IgD-negative memory B cell (primary cell): ENCODE results near the gene RNF150. TPM values are rescaled to one million over a fixed set of nuclear protein-coding genes. Genes with fewer than 3 reads are reported as not detected.

Experiments
- H3K27ac Mint-ChIP-seq, 3 donors: one replicate each; pipeline ENCODE4 v1.8.0; 2020 to 2022; ENCODE audit warnings: mild to moderate bottlenecking in 3 of 3, mixed read lengths in 3 of 3, moderate library complexity in 1 of 3
- H3K27me3 Mint-ChIP-seq: one replicate; pipeline ENCODE4 v1.8.0; 2021; ENCODE audit warnings: mixed read lengths
- H3K36me3 Mint-ChIP-seq: one replicate; pipeline ENCODE4 v1.8.0; 2020; ENCODE audit warnings: mild to moderate bottlenecking, mixed read lengths
- H3K4me1 Mint-ChIP-seq, 3 donors: one replicate each; pipeline ENCODE4 v1.8.0; 2020 to 2022; ENCODE audit warnings: mixed read lengths in 3 of 3, mild to moderate bottlenecking in 1 of 3
- H3K4me3 Mint-ChIP-seq, 4 donors: one replicate each; pipeline ENCODE4 v1.8.0; 2020 to 2022; ENCODE audit warnings: mild to moderate bottlenecking in 4 of 4, mixed read lengths in 4 of 4, moderate library complexity in 3 of 4
- H3K9me3 Mint-ChIP-seq, 3 donors: one replicate each; pipeline ENCODE4 v1.8.0; 2020 to 2021; ENCODE audit warnings: mixed read lengths in 3 of 3, mild to moderate bottlenecking in 1 of 3
- polyA plus RNA-seq: library from polyadenylated mRNA; unstranded; fragments of 300-500 nt; fragmentation: Illumina TruSeq; gene quantifications from one replicate; pipeline ENCODE4 v1.2.3, GENCODE V29; 2021

The RNF150 gene
- polyA plus RNA-seq, 1 donor from 2014 or later: not detected

- Mint-ChIP-seq H3K4me1 (no peaks in the 10 kb centered on the region), H3K27me3 (peaks cover 2% of the 10 kb centered on the region), H3K27ac (no peak overlapping the region), H3K36me3 (peaks cover 2% of the 10 kb centered on the region), H3K9me3 (peaks cover 5 to 13% (median 9%) of the 10 kb centered on the region in 3 donors), H3K4me3 (no peak overlapping the region)
Observed at GRCh38 chr4:140876615-140877364, 256.5 kb downstream of the RNF150 start.

DNA sequence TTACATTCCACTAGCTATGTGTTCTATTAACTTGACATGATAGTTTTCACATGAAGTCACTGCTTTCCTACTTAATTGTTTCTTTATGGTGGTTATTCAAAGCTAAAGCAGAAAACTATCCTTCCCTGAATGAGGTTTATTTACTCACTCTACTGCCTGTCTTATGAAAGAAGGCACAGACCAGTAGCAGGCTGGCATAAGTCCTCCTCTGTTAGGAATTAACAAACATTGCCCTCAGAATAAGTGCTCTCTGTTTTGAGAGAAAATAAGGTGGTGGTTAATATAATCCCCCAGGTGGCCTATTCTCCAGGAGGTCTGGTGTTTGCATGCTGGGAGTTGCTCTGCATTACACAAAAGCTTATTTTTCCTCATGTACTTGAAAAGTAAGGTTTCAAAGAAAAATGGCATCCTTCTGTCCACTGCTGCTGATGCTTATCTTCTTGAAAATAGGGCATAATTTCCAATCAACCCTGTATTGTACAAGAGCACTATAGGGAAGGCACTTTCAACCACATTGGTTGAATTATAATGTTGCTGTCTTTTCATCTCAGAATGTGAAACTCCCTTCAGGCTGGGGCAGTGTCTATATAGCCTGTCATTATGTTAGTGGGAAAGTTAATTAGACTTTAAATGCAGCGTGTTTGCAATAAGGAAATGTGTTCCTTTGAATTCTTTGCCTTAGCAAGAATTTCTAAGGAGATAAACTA, 257.4 kb downstream of the RNF150 start:
- Mint-ChIP-seq H3K9me3 (peaks cover 5 to 11% (median 9%) of the 10 kb centered on the region in 3 donors), H3K27ac (no peak overlapping the region), H3K27me3 (peaks cover 2% of the 10 kb centered on the region), H3K4me3 (peak overlapping the region in 1 of 4 donors; percentile 28), H3K36me3 (peaks cover 2% of the 10 kb centered on the region), H3K4me1 (no peaks in the 10 kb centered on the region)

GRCh38 chr4:140874056-140874455, 259.2 kb downstream of the RNF150 start:
- H3K4me3 Mint-ChIP-seq: no peak overlapping the region

DNA sequence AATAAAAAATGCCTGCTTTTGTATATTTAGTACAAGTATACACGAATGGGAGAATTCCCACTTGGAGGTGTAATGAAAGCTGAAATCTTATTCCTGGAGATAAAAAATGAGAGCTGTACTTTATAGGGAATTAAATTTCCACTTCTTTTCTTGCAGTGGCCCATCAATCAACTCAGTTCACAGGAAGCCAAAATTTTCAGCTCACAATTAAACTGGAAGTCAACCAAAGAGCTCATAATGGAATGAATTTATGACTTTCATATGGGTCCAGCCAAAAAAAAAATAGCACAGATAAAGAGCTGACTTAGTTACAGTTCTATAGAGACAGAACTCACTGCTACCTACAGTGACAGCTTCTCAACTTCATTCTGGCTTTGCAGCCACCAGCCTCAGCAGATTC, 261.9 kb downstream of the RNF150 start:
- H3K4me1 Mint-ChIP-seq: no peaks in the 10 kb centered on the region
- no peak overlapping the region for H3K4me3 Mint-ChIP-seq
- H3K27ac Mint-ChIP-seq: no peak overlapping the region
- H3K36me3 Mint-ChIP-seq: no peaks in the 10 kb centered on the region
- H3K9me3 Mint-ChIP-seq: no peaks in the 10 kb centered on the region
- peaks cover 3% of the 10 kb centered on the region for H3K27me3 Mint-ChIP-seq

More at GRCh38 chr4:140874056-140874455, 259.2 kb downstream of the RNF150 start:
- Mint-ChIP-seq H3K27me3 (peaks cover 2% of the 10 kb centered on the region), H3K27ac (no peak overlapping the region), H3K4me1 (no peaks in the 10 kb centered on the region), H3K9me3 (peaks cover 3 to 7% (median 3%) of the 10 kb centered on the region in 3 donors), H3K36me3 (no peaks in the 10 kb centered on the region)

- H3K27ac Mint-ChIP-seq: no peak overlapping the region
- no peak overlapping the region for H3K4me3 Mint-ChIP-seq
- no peaks in the 10 kb centered on the region for H3K36me3 Mint-ChIP-seq
- H3K9me3 Mint-ChIP-seq: no peaks in the 10 kb centered on the region
- H3K4me1 Mint-ChIP-seq: no peaks in the 10 kb centered on the region
- peaks cover 3% of the 10 kb centered on the region for H3K27me3 Mint-ChIP-seq
Observed at GRCh38 chr4:140870427-140870826, 262.8 kb downstream of the RNF150 start.

- Mint-ChIP-seq H3K9me3 (no peaks in the 10 kb centered on the region), H3K27me3 (peaks cover 3% of the 10 kb centered on the region), H3K4me3 (no peak overlapping the region), H3K27ac (no peak overlapping the region), H3K4me1 (peaks cover 0 to 2% (median 0%) of the 10 kb centered on the region in 3 donors), H3K36me3 (no peaks in the 10 kb centered on the region)
Observed at GRCh38 chr4:140869446-140869845, 263.8 kb downstream of the RNF150 start.

GRCh38 chr4:140867356-140867755, 265.9 kb downstream of the RNF150 start:
- H3K9me3 Mint-ChIP-seq: no peaks in the 10 kb centered on the region
- H3K27ac Mint-ChIP-seq: no peak overlapping the region
- H3K4me3 Mint-ChIP-seq: no peak overlapping the region
- H3K27me3 Mint-ChIP-seq: peaks cover 4% of the 10 kb centered on the region
- H3K4me1 Mint-ChIP-seq: peaks cover 7 to 11% (median 8%) of the 10 kb centered on the region in 3 donors
- no peaks in the 10 kb centered on the region for H3K36me3 Mint-ChIP-seq

- no peak overlapping the region for H3K4me3 Mint-ChIP-seq
- no peaks in the 10 kb centered on the region for H3K9me3 Mint-ChIP-seq
- H3K27ac Mint-ChIP-seq: no peak overlapping the region
- H3K36me3 Mint-ChIP-seq: no peaks in the 10 kb centered on the region
- peaks cover 8 to 13% (median 12%) of the 10 kb centered on the region in 3 donors for H3K4me1 Mint-ChIP-seq
- peaks cover 4% of the 10 kb centered on the region for H3K27me3 Mint-ChIP-seq
Observed at GRCh38 chr4:140866492-140867005, 266.7 kb downstream of the RNF150 start.

- Mint-ChIP-seq H3K9me3 (no peaks in the 10 kb centered on the region), H3K27ac (no peak overlapping the region), H3K4me3 (no peak overlapping the region), H3K36me3 (no peaks in the 10 kb centered on the region), H3K4me1 (peaks cover 13 to 19% (median 18%) of the 10 kb centered on the region in 3 donors), H3K27me3 (peaks cover 4% of the 10 kb centered on the region)
Observed at GRCh38 chr4:140865253-140866217, 267.7 kb downstream of the RNF150 start.

DNA sequence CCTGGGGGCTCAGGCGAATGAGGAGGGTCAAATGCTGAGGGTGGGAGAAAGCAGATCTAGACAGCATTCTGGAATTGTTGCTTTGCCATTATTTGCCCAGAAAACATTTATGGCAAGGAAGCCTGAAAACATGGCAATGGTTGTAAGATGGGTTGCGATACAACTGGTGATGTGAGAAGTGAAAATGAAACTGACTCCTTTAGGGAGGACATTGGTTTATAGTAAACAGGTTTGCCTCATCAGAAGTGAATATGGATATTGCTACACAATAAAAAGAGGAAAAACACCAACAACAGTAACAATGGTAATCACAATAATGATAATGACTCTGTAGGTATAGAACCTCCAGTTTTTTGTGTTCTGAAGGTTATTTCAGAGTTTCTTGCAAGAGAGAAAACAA, 270.1 kb downstream of the RNF150 start:
- no peaks in the 10 kb centered on the region for H3K36me3 Mint-ChIP-seq
- H3K4me3 Mint-ChIP-seq: peak overlapping the region in 3 of 4 donors; percentile 36 to 58 (median 58)
- peaks cover 13 to 19% (median 18%) of the 10 kb centered on the region in 3 donors for H3K4me1 Mint-ChIP-seq
- no peak overlapping the region for H3K27ac Mint-ChIP-seq
- no peaks in the 10 kb centered on the region for H3K9me3 Mint-ChIP-seq
- H3K27me3 Mint-ChIP-seq: peaks cover 6% of the 10 kb centered on the region

GRCh38 chr4:140862177-140862442, 271.2 kb downstream of the RNF150 start:
- Mint-ChIP-seq H3K27me3 (peaks cover 3% of the 10 kb centered on the region), H3K4me1 (peaks cover 13 to 19% (median 18%) of the 10 kb centered on the region in 3 donors), H3K4me3 (no peak overlapping the region), H3K27ac (no peak overlapping the region), H3K36me3 (no peaks in the 10 kb centered on the region), H3K9me3 (no peaks in the 10 kb centered on the region)

GRCh38 chr4:140861359-140862176, 271.7 kb downstream of the RNF150 start:
- H3K9me3 Mint-ChIP-seq: no peaks in the 10 kb centered on the region
- no peaks in the 10 kb centered on the region for H3K36me3 Mint-ChIP-seq
- H3K4me1 Mint-ChIP-seq: peaks cover 13 to 19% (median 18%) of the 10 kb centered on the region in 3 donors
- no peak overlapping the region for H3K4me3 Mint-ChIP-seq
- peaks cover 3% of the 10 kb centered on the region for H3K27me3 Mint-ChIP-seq
- no peak overlapping the region for H3K27ac Mint-ChIP-seq

DNA sequence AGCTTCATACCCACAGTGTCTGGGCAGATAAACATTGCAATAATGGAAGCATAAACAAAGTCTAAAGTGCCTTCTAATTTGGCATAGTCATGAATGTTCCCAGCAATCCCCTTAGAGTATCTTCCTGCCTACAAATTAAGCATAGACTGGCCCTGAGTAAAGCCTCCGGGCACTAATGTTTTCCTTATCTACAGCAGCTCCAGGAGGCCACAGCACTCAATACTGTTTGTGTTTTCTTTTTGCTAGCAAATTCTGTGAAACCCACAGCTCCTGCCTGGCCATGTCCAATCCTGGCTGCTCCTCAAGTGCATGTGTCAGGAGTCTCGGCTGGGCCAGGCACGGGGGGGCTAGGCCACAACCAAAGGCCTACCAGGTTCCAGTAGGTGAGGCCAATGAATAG, 274.4 kb downstream of the RNF150 start:
- H3K9me3 Mint-ChIP-seq: no peaks in the 10 kb centered on the region
- peaks cover 3% of the 10 kb centered on the region for H3K27me3 Mint-ChIP-seq
- no peak overlapping the region for H3K4me3 Mint-ChIP-seq
- no peaks in the 10 kb centered on the region for H3K36me3 Mint-ChIP-seq
- H3K27ac Mint-ChIP-seq: no peak overlapping the region
- peaks cover 13 to 18% (median 17%) of the 10 kb centered on the region in 3 donors for H3K4me1 Mint-ChIP-seq

DNA sequence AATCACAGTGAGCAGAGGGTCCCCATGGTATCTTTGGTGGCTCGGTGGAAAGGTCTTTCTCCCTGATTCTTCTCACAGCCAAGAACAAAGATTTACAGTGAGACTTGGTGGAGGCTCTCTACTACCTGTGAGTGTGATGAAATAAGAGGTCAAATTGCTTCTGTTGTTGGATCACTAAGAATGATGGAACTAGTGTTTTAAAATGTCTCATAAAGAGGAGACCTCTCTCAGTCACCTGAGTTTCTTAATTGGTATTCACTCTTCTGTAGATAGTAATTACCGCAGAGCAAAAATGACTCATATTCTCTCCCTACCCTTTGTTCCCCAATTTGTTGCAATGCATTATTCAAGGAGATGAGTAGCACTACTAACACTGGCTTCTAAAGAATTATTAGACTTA, 276.2 kb downstream of the RNF150 start:
- no peak overlapping the region for H3K27ac Mint-ChIP-seq
- peaks cover 2% of the 10 kb centered on the region for H3K36me3 Mint-ChIP-seq
- H3K27me3 Mint-ChIP-seq: peaks cover 1% of the 10 kb centered on the region
- H3K4me1 Mint-ChIP-seq: peaks cover 6 to 8% (median 6%) of the 10 kb centered on the region in 3 donors
- no peaks in the 10 kb centered on the region for H3K9me3 Mint-ChIP-seq
- H3K4me3 Mint-ChIP-seq: no peak overlapping the region
